ENCODE measurements around the gene ANKZF1. TPM values are rescaled to one million over a fixed set of nuclear protein-coding genes. Genes with fewer than 3 reads are reported as not detected.

The ANKZF1 gene
- total RNA-seq, 4 donors from 2014 or later = 31.8 to 57.6 (median 38.7) TPM

- H3K4me3 ChIP-seq = peak within 1 kb of the TSS; percentile 29 to 43
- H3K36me3 ChIP-seq = no peaks in the 10 kb centered on the region
- peaks cover 0 to 11% of the 10 kb centered on the region in 2 donors for H3K4me1 ChIP-seq
- no peaks in the 10 kb centered on the region for H3K27me3 ChIP-seq
- intact Hi-C loops (cut with DNase I; ENCODE audit: low total_unique reads) = loop anchor here (5.0 kb wide), 1 partner anchor 37 kb away; no protein-coding TSS in a partner anchor
- TF ChIP-seq POLR2A (IDR thresholded peaks at IDR 0.05) (peak; percentile 62 to 63), CTCF (IDR thresholded peaks at IDR 0.05) (peak in 1 of 4 experiments; percentile 25)
- peak; percentile 98 to 99 for DNase-seq
- peak within 1 kb of the TSS; percentile 61 to 82 for H3K27ac ChIP-seq
- no peaks in the 10 kb centered on the region for H3K9me3 ChIP-seq
These were observed 10.6 kb upstream of the ANKZF1 start, which contains the start of gene ABCB6 for GRCh38 chr2:219218732-219219701. ABCB6 (minus strand) TSS chr2:219218958; CDS start chr2:219218673, 285 bp downstream.

DNA sequence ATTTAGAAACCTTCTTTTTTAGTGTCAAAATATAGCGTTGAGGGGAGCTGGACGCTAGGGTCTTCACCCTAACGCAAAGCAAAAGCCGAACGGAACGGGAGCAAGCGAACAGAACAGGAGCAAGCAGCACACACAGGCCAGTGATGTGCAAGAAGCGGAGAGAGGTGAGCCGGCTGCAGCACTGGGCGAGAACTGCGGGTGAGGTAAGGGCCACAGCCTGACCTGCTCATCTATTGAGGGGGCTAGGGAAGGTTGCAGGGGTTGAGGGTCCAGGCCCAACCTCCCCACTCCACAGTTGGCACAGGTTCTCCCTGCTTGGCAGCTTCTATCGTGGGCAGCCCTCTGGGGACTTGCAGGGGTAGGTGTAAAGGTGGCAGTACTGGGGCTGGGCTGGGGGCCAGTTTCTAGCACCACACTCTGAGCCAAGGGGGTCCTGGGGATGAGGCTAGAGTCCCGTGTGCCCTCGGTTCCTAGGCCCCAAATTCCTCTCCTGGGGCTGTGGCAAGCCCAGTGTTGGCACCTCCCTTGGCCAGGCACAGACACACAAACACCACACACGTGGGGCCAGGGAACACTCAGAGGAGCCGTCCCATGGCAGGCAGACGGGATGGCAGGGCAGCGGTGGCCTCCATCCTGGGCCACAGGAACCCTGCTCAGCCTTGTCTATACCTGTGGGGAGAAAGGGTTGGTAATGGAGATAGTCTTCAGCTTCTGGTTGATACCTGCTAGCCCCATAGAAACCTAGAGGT is 9.6 kb upstream of the ANKZF1 start:
- TF ChIP-seq CTCF (IDR thresholded peaks at IDR 0.05) (no peak), POLR2A (IDR thresholded peaks at IDR 0.05) (no peak)
- DNase-seq = no peak
- intact Hi-C loops (cut with DNase I; ENCODE audit: low total_unique reads) = loop anchor here (5.0 kb wide), 1 partner anchor 38 kb away; no protein-coding TSS in a partner anchor
- Histone ChIP-seq H3K27me3 (no peaks in the 10 kb centered on the region), H3K9me3 (no peaks in the 10 kb centered on the region), H3K36me3 (no peaks in the 10 kb centered on the region), H3K4me1 (peaks cover 0 to 11% of the 10 kb centered on the region in 2 donors), H3K27ac (peak overlapping the region in 1 of 2 donors; percentile 61), H3K4me3 (no peak overlapping the region)

- no peaks in the 10 kb centered on the region for H3K9me3 ChIP-seq
- H3K27ac ChIP-seq = no peak overlapping the region
- intact Hi-C loops (cut with DNase I; ENCODE audit: low total_unique reads) = no loop called here
- peaks cover 0 to 11% of the 10 kb centered on the region in 2 donors for H3K4me1 ChIP-seq
- H3K4me3 ChIP-seq = no peak overlapping the region
- TF ChIP-seq CTCF (IDR thresholded peaks at IDR 0.05) (no peak), POLR2A (IDR thresholded peaks at IDR 0.05) (no peak)
- no peaks in the 10 kb centered on the region for H3K27me3 ChIP-seq
- DNase-seq = no peak
- H3K36me3 ChIP-seq = no peaks in the 10 kb centered on the region
These were observed 8.8 kb upstream of the ANKZF1 start for GRCh38 chr2:219220652-219221402.

DNA sequence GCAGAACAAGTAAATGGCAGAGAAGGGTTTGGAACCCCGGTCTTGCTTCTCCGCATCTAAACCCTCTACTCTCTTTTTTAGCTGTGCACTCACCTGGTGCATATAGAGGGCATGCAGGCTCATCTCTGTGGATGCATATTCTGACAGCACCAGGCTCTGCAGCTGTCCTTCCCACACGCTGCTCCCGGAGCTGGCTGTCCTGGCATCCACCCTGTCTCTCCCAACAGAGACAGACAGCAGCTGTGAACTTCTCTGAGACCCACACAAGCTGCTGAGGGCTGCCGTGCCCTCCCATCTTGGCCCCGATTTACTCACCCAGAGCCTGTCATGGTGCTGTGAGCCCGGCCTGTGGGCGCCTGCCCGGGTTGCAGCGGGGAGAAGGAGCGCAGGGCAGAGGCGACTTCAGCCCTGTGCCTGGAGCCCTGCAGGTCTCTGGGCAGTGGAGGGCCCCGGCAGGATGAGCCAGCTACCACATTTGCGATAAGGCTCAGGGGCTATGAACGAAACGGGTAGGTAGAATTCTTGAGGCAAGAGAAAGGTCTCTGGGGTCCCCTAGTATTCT is 7.6 kb upstream of the ANKZF1 start:
- H3K4me1 ChIP-seq = peaks cover 0 to 11% of the 10 kb centered on the region in 2 donors
- no peaks in the 10 kb centered on the region for H3K9me3 ChIP-seq
- H3K27me3 ChIP-seq = no peaks in the 10 kb centered on the region
- H3K4me3 ChIP-seq = no peak overlapping the region
- H3K27ac ChIP-seq = no peak overlapping the region
- H3K36me3 ChIP-seq = no peaks in the 10 kb centered on the region
- intact Hi-C loops (cut with DNase I; ENCODE audit: low total_unique reads) = no loop called here
- no peak for TF ChIP-seq POLR2A (IDR thresholded peaks at IDR 0.05)
- DNase-seq = no peak
